GM21786 (cell line): ENCODE measurements around the gene BICC1.

Source experiments
- ATAC-seq: cut with Tn5 transposase; IDR thresholded peaks from one replicate; pipeline ENCODE4 v1.9.1; 2021; ENCODE audit not compliant: unreplicated experiment

Gene BICC1

DNA sequence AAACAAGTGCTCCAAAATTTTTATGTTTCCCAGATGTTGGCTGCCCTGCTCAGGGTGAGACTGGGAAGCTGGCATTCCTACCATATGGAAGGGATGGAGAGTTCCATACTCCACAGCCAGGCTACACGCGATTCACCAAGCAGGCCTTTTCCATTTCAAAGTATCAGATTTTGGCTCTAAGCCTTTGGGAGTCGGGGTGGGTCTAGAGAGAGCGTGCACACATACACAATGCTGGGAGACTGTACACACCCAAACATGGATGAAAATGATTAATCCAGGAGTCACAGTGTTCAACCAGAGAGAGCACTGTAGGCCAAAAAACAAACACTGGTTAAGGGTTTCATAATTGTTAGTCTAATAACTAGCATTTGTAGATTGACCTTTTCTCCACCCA lies 295.0 kb downstream of the BICC1 start:
- no peak for ATAC-seq

DNA sequence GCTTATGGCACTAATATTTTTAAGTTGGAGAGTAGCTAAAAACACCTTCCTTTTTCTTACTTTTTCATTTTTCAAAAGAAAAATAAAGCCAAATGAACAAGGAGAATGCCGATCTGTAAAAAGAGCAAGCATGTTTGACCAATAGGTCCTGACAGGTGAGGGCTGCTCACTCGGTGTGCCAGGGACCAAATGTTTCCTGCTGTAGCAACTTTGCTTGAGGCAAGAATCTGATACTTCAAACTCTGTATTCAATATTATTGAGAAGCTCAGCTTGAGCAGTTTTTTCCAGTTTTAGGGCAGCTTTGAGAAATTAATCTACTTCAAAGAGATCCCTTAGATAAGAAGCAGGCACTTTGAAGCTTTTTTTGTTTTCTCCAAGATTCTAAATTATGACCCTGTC lies 298.1 kb downstream of the BICC1 start:
- ATAC-seq, result no peak

DNA sequence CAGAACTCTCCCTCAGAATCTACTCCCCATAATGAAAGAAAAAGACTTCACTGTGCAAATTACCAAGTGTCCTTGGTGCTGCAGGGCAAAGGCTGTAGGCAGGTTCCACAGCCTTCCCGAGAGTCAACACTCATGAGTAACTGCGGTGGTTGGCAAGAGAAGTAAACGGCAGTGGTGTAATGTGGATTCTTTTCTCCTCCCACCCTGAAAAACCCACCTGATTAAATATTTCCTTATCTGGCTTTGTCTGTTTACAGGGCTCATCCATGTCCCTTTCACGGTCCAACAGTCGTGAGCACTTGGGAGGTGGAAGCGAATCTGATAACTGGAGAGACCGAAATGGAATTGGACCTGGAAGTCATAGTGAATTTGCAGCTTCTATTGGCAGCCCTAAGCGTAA lies 300.9 kb downstream of the BICC1 start:
- no peak for ATAC-seq

DNA sequence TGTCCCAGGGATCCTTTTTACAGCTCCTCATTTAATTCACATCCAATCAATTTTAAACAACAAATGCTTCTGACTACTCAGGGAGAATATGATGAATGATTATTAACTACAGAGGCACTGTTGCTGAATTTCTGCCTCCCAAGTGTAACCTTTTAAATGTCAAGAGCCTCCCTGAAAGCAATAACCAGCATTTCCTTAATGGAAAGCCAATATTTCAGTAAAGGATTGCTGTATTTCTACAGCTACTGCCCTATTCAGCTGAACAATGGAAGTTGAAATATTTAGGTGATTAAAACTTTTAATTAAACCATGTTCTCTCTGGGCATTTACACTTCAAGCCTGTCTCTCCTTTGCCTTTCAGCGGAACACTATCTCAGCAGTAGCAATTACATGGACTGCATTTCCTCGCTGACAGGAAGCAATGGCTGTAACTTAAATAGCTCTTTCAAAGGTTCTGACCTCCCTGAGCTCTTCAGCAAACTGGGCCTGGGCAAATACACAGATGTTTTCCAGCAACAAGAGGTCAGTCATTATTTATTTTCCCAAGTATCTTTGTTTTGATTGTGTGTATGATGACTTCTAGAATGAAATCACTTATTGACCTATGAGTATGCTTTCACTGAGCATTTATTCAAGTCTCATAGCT lies 304.7 kb downstream of the BICC1 start:
- no peak for ATAC-seq

DNA sequence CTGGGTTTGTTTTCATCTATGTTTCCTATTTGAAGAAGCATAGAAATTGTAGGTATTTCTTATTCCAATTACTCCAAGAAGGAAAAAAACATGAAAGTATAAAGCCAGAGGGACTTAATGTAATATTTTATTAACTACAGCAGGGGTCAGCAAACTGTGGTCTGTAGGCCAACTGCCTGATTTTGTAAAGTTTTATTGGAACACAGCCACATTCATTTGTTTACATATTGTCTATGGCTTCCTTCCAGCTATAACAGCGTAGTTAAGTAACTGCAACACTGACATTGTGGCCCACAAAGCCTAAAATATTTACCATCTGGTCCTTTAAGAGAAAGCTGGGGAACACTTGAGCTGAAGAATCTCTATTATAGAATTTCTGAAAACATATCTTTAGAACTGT lies 306.2 kb downstream of the BICC1 start:
- ATAC-seq, result no peak

DNA sequence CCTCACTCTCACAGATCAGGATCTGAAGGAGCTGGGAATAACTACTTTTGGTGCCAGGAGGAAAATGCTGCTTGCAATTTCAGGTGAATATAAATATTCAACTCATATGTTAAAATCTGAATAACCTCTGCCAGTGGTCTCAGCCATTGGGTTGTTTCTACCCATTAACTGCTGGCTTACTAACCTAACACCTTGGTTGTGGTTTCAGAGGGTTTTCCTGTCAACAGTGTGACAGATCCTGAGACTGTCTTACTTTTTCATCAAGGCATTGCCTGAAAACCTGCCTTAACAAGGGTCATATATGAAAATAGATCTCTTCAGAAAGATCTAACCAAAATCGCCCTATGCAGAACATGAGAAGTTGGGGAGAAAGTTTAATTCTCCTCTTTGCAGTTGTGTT lies 307.7 kb downstream of the BICC1 start:
- ATAC-seq, result no peak

DNA sequence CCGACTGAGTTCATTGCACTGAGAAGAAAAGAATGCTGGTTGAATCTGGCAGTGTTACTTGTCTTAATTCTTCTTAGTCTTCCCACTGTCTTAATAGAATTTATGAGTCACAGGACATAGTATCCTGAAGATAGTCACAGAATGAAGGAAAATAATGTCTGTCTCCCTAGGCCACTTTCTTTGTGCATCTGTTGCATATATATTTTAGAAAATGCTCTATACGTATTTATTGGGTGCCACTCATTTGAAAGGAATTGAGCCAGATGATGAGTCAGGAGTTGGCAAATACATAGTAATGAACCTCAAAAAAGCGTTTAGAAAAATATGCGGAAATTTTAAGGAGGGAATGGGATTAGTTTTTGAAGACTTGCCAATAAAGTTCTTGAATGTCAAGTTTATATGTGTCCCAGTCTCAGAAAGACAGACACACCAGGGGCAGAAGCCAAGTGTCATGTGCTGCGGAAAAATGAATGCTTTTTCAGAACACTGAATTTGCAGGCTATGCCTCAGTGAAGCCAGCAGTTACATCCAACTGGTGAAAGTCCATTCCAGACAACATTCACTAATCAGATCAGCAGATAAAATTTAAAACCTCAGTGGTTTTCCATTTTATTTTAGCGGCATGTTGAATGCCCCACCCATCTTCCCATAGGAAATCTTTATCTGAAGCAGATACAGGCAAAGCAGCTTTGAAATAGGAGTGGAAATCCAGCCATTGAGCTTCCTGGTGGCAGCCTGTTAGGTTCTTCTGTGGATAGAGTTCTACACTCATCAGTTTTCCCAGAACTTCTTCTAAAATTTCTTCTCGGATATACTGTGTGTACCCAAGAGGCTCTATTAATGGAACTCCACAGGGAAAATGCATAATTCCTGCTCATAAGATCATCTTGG lies 308.4 kb downstream of the BICC1 start:
- no peak for ATAC-seq

DNA sequence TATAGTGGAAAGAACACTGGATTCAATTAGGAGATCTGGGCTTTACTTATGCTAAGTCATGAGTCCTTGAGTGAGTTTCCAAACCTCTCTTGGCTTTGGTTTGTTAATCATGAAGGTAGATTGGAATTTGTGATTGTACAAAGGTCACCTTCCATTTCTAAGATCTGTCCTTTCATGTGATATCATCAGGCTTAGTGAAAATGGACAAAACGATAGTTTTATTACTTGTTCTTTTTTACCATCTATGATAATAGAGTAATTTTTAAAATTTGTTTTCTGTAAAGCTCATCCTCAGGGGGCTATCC lies 309.0 kb downstream of the BICC1 start:
- ATAC-seq, result no peak

DNA sequence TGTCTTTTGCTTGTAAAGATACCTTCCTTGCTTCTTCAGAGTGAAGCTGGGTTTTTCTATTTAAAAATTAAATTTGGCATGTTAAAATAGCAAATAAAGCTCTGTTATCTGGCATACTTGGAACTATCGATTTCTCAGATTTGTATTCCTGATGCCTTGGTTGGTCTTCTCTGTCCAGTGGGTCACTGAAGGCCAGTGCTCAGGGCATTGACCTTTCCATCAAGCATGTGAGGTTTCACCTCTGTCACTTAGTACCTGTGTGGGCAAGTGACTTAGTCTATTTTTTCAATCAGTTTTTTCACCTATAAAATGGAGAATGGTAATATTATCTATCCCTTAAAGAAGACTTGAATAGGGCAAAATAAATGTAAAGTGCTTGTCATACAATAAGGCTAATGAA lies 311.3 kb downstream of the BICC1 start:
- no peak for ATAC-seq

DNA sequence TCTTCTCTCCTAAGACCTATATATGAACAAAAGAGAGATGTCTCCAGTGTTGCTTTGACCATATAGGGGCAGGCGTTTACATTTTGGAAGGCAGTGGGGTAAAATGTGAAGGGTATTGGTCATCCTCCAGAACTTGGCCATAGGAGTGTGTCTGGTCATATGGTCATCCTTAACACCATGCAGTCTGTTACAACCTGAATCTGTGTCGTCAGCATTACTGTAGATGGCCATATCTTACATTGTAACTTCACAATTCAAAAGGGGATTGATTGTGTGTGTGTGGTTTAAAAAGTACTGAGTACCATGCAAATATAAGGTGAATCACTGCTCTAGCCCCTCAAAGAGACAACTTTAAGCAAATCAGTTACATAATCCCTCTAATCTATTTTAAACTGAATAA lies 311.7 kb downstream of the BICC1 start:
- no peak for ATAC-seq

DNA sequence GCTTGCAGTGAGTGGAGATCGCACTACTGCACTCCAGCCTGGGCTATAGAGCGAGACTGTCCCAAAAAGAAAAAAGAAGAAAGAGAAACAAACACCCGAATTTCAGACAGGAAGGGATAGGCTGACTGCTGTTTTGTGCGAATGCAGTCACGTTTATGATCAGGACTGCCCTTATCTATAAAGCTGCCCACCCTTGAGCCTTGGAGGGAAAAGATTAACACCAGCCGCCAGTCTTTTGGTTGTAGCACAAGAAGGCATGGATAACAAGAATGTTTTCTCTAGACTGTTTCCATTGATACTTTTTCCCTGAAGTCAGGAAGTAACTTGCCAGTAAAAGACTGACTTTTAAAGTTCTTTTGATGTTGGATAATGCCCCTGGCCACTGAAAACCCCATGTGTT lies 314.0 kb downstream of the BICC1 start:
- no peak for ATAC-seq

DNA sequence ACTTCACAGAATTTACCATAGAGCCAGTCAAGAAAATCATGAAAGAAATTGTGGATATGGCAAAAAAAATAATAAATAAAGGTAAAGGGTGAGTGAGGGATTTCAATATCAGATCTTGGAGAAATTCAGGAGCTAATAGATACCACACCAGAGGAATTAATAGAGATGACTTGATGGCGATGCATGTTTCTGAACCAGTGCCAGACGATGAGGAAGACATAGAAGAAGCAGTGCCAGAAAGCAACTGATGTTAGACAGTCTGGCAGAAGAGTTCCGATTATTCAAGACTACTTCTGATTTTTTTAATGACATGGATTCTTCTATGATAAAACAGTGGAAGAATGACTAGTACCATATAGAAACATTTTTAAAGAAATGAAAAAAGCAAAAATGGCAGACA lies 314.7 kb downstream of the BICC1 start:
- no peak for ATAC-seq

DNA sequence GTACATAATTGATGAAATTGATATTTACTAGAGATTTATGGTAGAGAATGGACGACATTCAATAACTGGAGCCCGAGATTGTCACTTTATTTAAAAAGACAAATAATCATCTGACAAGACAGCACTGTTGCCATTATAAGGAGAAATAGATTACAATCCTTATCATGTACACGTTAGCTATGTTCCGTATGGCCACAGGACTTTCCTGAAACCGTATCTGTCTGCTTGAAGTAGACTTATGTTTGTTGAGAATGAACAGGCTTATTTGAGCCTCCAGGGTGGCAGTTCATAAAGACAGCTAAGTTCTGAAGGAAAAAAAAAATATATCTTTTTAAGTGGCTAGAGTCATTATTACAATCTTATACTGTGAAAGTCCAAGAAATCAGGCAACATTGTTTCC lies 317.2 kb downstream of the BICC1 start:
- no peak for ATAC-seq

DNA sequence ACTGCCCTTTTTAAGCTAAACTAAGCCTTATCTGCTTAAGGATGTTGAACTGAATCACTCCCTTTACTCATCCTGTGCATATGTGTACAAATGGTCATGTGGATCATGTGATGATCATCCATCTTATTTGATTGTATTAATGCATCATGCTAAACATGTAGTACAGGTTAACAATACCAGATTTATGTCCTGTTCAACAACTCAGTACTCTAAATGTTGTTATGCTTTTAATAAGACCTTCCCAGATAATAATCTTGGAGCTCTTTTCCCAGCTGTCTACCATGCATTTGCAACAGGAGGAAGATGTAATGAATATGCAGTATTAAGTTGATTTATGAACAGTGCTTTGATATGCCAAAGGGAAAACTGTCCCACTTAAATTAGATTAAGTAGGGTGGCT lies 318.0 kb downstream of the BICC1 start:
- no peak for ATAC-seq

DNA sequence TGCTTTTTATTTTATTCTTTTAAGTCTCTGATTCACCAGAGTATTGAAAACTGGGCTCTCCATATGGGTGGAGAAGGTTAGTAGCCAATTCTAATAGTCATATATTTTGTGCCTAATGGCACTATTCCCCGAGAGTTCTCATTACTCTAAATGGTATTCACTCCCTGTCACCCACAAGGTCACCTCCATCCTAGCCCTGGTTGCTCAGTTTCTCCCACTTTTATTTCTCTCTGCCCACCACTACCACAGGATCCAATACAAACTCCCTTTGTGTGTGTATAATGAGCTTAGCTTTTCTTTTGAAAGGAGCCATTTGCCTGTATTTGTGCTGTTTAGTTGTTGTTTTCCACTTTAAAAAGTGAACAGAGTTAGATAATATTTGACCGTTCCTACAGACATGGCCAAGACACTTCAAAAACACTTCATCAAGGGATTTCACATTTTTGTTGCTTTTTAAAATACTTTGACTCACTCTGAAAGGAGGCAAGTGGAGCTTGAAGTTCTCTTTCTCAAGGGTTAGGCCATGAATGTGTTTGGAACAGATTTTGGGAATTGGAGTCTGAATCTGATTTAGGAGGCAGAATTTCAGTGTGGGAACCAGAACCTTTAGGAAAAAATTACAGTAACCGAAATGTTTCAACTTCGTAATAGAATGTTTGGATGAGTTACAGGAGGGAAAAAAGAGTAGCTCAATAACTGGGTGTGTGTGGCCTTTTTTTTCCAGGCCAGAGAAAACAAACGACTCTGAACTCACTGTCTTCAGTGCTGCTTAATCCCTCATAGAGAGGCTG lies 321.3 kb downstream of the BICC1 start:
- no peak for ATAC-seq

DNA sequence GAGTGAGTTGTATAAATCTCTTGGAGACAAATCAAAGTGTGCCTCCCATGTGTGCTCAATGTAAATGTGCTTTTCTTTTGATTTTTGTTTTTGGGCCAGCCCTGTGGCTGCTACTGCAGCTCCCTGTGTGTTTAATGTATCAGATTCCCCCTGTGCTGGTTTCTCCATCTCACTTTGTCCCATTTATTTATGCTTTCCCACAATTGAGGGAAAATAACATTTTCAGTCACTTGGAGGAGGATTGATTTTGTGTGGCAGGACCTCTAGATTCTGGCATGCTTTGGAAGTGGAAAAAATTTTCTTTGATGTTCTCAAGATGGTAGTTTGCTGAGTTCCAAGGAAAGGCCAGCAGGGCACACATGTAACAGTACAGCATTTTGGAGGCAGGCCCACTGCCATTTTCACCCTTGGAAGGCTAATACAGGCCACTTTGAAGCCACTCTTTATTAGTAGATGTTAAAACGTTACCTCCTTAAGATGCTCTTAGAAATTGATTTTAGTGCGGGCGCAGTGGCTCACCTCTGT lies 323.6 kb downstream of the BICC1 start:
- no peak for ATAC-seq

DNA sequence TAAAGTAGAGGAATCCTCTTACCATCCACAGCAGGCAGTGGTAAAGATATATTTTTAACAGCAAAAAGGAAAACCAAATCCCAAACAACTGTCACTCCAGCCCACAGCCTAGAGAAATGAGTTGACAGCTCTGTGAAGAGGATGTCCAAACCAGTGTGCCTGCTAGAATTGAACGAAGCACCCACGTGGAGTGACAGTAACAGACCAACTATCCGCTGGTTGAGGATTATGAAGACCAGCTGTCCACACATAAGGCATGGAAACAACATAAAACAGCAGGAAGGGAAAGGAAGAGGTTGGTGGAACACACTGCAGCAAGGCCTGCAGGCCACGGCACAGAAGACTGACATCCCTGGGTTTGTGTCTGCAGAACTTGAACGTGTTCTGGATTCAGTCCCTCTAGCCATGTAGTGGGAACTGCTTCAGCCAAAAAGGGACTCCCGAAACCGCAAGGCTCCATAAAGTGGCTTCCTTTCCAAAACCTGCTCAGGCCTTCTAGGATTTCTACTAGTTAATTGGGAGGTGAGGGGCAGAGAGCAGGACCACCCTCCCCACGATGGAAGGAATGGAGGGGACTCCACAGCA lies 324.4 kb downstream of the BICC1 start:
- ATAC-seq, result no peak

DNA sequence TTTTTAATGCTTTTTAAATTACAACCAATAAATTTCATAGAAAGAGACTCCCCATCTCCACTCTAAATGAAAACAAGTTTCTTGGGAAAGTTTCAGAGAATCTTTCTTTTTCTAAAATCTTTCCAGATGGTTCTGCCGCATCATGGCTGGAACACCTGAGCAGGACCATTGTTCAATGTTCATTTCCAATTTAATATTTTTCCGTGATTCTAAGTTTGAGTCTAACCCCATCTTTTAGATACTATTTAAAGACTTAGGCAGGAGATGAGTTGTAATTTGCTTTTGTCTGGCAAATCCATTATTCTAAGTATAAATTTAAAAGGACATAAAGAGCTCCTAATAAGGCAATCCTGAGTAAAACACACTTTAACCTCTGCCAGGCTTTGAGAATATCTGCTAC lies 325.2 kb downstream of the BICC1 start:
- ATAC-seq, result no peak

DNA sequence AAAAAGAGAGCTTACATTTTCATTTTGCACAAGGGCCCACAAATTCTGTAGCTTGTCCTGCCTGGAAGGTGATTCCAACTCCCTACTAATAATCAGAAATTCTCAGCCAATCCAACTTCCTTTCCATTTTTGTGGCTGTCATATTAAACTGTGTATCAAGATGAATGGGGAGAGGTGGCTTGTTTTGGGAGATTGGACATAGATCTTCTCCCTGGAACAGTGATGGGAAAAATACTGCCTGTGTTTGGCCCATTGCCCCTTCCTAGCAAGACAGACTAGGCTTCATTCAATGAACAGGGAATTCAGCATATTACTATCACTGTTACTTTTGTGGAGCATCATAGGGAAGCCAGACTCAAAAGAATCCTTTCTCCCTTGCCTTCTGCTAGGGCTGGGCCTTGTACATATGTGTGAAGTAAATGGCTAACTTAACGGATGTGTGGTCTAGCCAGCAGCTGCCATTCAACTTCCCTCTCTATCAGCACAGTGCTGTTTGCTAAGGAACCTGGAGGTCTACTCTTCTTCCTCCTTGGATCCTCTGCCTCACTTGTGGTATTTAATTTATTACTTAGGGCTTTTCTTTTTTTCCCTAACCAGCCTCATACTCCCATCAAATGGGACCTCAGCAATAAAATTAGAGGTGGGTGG lies 326.0 kb downstream of the BICC1 start:
- ATAC-seq, result no peak

DNA sequence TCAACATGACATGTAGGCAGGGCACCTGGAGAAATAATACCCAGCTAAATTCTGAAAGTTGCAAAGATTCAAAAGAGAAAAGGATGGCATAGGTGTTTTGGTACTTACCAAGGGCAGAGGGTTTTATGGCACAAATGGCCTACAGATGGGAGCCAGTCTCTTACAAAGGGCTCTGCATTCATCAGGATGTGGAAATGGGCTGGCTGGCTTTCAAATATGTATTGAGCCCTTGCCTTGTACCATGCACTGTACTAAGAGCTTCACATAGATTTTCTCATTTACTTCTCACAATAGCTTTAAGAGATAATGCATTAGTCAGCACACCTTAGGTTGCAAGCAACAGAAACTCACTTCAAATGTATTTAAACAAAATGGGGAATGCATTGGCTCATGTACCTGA lies 327.1 kb downstream of the BICC1 start:
- no peak for ATAC-seq

DNA sequence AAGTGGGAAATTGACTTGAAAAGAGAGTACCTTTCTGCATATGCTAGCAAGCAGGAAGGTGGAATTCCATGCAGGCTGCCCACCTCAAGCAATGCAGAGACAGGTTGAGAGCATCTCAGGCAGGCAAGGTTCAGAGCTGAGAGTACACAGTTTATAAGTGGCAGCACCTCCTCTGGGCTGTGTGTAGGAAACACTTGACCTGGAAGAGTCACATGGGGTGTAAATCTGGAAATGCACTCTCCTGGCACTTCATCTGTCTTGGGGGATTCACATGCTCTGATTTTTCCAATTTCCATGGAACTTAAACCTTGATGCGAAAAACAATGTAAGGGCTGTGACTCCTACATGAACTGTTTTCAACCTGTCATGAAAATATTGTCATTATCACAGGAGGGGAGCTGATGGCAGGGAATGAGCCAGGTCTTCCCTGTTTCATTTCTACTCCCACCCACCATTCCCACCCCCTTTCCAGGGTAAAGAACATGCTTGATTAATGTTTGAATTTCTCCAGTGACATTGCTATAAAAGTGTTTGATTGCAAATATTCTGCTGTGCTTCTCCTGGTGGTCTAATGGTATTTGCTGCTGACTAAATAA lies 328.3 kb downstream of the BICC1 start:
- ATAC-seq, result no peak
